Calu3 (cell line): ENCODE results near the gene AEBP1. TPM values are rescaled to one million over a fixed set of nuclear protein-coding genes. Genes with fewer than 3 reads are reported as not detected.
A peak's percentile ranks its signal among the peaks of the same experiment; 100 is the strongest.

ENCODE experiments used
- Bru-seq: library from RNA; stranded (reverse); fragments of 400-500 nt; gene quantifications from one replicate; lab custom pipeline; 2021; lab: Mats Ljungman, UMichigan
- BruChase-seq, 2 experiments: library from RNA; stranded (reverse); fragments of 400-500 nt; gene quantifications; one replicate each; lab custom pipeline; 2021; lab: Mats Ljungman, UMichigan
- BruUV-seq: library from RNA; stranded (reverse); fragments of 400-500 nt; replicated peaks from 2 replicates; lab custom pipeline; 2021; lab: Mats Ljungman, UMichigan
- CTCF ChIA-PET: fragments of 300-600 bp; sonication (Branson Sonifier 250); formaldehyde crosslinking; loops from one replicate; lab custom pipeline; 2022; ENCODE audit warnings: antibody characterized with exemption; lab: Charles Lee
- DNase-seq: peaks from one replicate; pipeline ENCODE4 v3.0.0; 2022
- H3K27ac Mint-ChIP-seq: one replicate; pipeline ENCODE4 v1.8.0; 2022; ENCODE audit warnings: mixed read lengths; ENCODE audit not compliant: unreplicated experiment
- H3K27me3 Mint-ChIP-seq: one replicate; pipeline ENCODE4 v1.8.0; 2022; ENCODE audit warnings: mixed read lengths; ENCODE audit not compliant: unreplicated experiment
- H3K36me3 Mint-ChIP-seq: one replicate; pipeline ENCODE4 v1.8.0; 2022; ENCODE audit warnings: mild to moderate bottlenecking, moderate library complexity, mixed read lengths; ENCODE audit not compliant: insufficient read depth, unreplicated experiment
- H3K4me1 Mint-ChIP-seq: one replicate; pipeline ENCODE4 v1.8.0; 2022; ENCODE audit warnings: mild to moderate bottlenecking, low read depth, mixed read lengths; ENCODE audit not compliant: unreplicated experiment
- H3K4me3 Mint-ChIP-seq: one replicate; pipeline ENCODE4 v1.8.0; 2022; ENCODE audit warnings: mild to moderate bottlenecking, low read depth, moderate library complexity, mixed read lengths; ENCODE audit not compliant: unreplicated experiment
- H3K9me3 Mint-ChIP-seq: one replicate; pipeline ENCODE4 v1.8.0; 2022; ENCODE audit warnings: low read depth, mixed read lengths; ENCODE audit not compliant: unreplicated experiment
- CTCF ChIP-seq: fragments of 200-600 bp; IDR thresholded peaks from one replicate; pipeline ENCODE4 v1.8.0; 2022; ENCODE audit warnings: antibody characterized with exemption; ENCODE audit not compliant: unreplicated experiment
- intact Hi-C: fragments of 100-400 bp; cut with micrococcal nuclease; formaldehyde crosslinking; loops from one replicate; pipeline ENCODE4 v1.10.0; 2022; ENCODE audit not compliant: unreplicated experiment
- long read RNA-seq: library from polyadenylated mRNA; stranded (forward); transcript quantifications from one replicate; pipeline ENCODE4 v2.0.0, GENCODE V29; 2022
- total RNA-seq: library from RNA; stranded (reverse); gene quantifications from 2 replicates; pipeline ENCODE4 v1.2.3, GENCODE V29; 2022

Gene AEBP1
- total RNA-seq: not detected in 2 replicates
- Bru-seq, nascent RNA: not detected
- percentile 7 among the genes with signal in this experiment for BruChase-seq, experiment 1, labeled RNA remaining after a 6-hour chase
- percentile 13 among the genes with signal in this experiment for BruChase-seq, experiment 2, labeled RNA remaining after a 2-hour chase
- long read RNA-seq: 0 reads

GRCh38 chr7:44103923-44104859 is at the start of gene AEBP1:
Gene AEBP1 (plus strand): TSS chr7:44104345. CDS start chr7:44104666, 321 bp downstream.
- H3K9me3 Mint-ChIP-seq: no peaks in the 10 kb centered on the region
- CTCF ChIA-PET: interaction anchor here (0.7 kb wide), 1 partner anchor 54 kb away, joined by 4 read pairs; no protein-coding TSS in a partner anchor
- H3K4me1 Mint-ChIP-seq: peaks cover 6% of the 10 kb centered on the region
- no peak for DNase-seq
- no peak within 1 kb of the TSS for H3K27ac Mint-ChIP-seq
- no peaks in the 10 kb centered on the region for H3K36me3 Mint-ChIP-seq
- H3K4me3 Mint-ChIP-seq: no peak within 1 kb of the TSS
- intact Hi-C loops: no loop called here
- no TSS peak for BruUV-seq
- no peak for TF ChIP-seq CTCF
- H3K27me3 Mint-ChIP-seq: peaks cover 66% of the 10 kb centered on the region

- Mint-ChIP-seq H3K9me3 (peaks cover 2% of the 10 kb centered on the region), H3K4me1 (no peaks in the 10 kb centered on the region), H3K36me3 (peaks cover 78% of the 10 kb centered on the region), H3K27me3 (no peaks in the 10 kb centered on the region), H3K4me3 (no peak overlapping the region), H3K27ac (no peak overlapping the region)
- intact Hi-C loops: no loop called here
- no peak for TF ChIP-seq CTCF
- CTCF ChIA-PET: no interaction called here
- BruUV-seq: no TSS peak
- DNase-seq: no peak
Observed at GRCh38 chr7:44056681-44057080, 47.5 kb upstream of the AEBP1 start.

- no peak for TF ChIP-seq CTCF
- intact Hi-C loops: no loop called here
- CTCF ChIA-PET: no interaction called here
- H3K27me3 Mint-ChIP-seq: no peaks in the 10 kb centered on the region
- DNase-seq: no peak
- H3K27ac Mint-ChIP-seq: no peak overlapping the region
- peaks cover 75% of the 10 kb centered on the region for H3K36me3 Mint-ChIP-seq
- no TSS peak for BruUV-seq
- H3K4me3 Mint-ChIP-seq: no peak overlapping the region
- no peaks in the 10 kb centered on the region for H3K4me1 Mint-ChIP-seq
- peaks cover 2% of the 10 kb centered on the region for H3K9me3 Mint-ChIP-seq
Observed at GRCh38 chr7:44057181-44057848, 46.8 kb upstream of the AEBP1 start.
